Prostate gland (tissue), 2 donors: ENCODE results near the gene SYTL2.

Experiments
- CTCF ChIP-seq, 4 experiments: fragments of 200-600 bp in 2 of 4; fragments of 450-650 bp in 2 of 4; sonication (generic) in 2 of 4; IDR thresholded peaks; 1 replicate in 3 of 4; 2 replicates in 1 of 4; pipeline ENCODE4 v1.5.1; 2016 to 2019; ENCODE audit warnings: antibody characterized with exemption in 4 of 4, mild to moderate bottlenecking in 2 of 4, moderate library complexity in 2 of 4
- POLR2A ChIP-seq: fragments of 450-650 bp; IDR thresholded peaks from one replicate; pipeline ENCODE4 v1.6.1; 2016; ENCODE audit warnings: antibody characterized with exemption, mild to moderate bottlenecking

DNA sequence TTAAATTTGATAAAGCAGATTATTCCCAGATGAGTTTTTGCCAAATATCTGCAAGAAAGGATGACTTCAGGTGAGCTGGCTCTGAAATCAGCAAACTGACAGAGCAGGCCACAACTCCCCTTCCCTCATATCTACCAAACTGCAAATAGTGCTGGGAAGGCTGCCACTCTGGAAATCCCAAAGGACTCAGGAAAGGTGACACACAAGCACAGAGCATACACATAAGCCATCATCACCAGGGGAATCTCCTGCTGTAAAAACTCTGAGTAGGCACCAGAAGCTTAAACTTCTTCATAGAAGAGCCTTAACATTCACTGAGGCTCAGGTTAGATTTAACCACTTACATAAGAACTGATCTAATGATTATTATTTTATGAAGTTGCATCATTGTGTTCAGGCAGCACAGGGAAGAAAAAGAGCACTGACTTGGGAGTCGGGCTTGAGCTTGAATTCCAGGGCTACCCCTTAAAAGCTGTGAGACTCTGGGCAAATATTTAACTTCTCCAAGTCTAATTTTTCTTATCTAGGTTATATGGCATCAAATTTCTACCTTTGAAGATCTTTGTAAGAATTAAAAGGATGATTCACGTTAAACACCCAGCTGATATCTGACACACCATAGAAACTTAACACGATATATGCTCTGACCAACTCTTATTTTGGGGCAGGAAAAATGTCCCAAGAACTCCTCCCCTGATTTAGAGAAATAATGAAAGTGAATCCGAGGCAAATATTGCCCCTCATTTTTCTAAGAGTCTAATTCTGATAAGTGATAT is 15.0 kb downstream of the SYTL2 start:
- TF ChIP-seq CTCF (IDR thresholded peaks at IDR 0.05) (no peak), POLR2A (no peak)
